Measurements from ENCODE around the gene FLNC. TPM values are rescaled to one million over a fixed set of nuclear protein-coding genes. Genes with fewer than 3 reads are reported as not detected.

Gene FLNC
- total RNA-seq, 1 donor from 2014 or later = 31.9 TPM

DNA sequence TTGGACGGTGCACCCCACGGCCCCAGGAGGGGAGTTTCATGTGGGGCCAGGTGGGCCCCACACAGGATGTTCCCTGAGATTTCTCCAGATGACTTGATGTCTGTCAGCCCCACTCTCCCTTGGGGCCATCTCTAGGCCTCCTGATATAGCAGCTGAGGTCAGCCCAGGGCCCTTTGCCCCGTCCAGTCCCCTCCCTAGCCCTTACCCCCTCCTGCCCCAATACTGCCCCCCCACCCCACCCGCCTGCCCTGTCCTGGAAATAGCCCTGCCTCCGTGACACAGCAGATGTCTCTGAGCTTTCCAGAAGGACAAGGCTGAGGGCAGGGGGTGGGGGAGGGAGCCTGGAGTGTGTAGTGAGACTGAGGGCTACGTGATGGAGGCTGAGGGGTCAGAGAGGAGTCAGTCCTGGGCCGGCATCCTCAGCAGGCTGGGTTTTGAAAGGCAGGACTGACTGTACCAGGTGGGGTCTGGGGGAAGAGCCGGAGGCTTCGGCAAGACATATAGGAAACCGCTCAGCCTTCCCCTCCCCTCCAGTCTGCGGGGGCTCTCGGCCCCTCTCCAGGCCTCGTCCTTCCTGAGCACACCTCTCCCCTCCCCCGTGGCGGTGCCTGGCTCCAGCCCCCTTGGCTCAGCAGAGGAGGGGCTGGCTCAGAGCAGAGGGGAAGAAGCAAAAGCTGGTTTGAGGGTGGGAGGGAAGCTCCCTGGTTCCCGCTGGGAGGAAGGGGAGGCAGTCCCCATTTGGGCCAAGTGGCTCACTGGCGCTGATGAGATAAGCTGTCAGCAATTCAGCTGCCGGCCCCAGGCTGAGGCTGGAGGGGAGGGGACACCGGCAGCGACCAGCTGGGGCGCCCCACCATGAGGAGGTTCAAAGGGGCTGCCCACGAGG is 2.0 kb downstream of the FLNC start:
- H3K27me3 ChIP-seq = no peaks in the 10 kb centered on the region
- TF ChIP-seq CTCF (IDR thresholded peaks at IDR 0.05) = no peak
- TF ChIP-seq POLR2A (IDR thresholded peaks at IDR 0.05) = no peak
- peak in 1 of 2 donors; percentile 34 for TF ChIP-seq POLR2AphosphoS5 (IDR thresholded peaks at IDR 0.05; ENCODE audit: insufficient read depth in 1 of 2, low read depth in 1 of 2)
- no peaks in the 10 kb centered on the region for H3K9me3 ChIP-seq
- peak overlapping the region; percentile 58 to 64 for H3K4me3 ChIP-seq
- no peaks in the 10 kb centered on the region for H3K36me3 ChIP-seq
- intact Hi-C loops (cut with DNase I) = no loop called here
- H3K27ac ChIP-seq = peak overlapping the region; percentile 85
- peaks cover 48% of the 10 kb centered on the region for H3K4me1 ChIP-seq
- no peak for DNase-seq (ENCODE audit: extremely low spot score in 2 of 2)

DNA sequence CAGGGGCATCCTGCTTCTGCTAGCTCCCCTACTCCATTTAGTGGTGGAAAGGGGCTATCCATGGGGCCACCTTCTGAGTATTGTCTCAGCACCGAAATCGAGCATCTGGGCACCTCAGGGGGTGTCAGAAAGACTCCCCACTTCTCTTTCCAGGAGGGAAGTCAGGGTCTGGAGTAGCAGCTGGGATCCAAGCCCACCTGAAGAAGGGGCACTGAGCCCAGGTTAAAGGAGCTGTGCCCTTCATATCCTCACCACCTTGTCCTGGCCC is 2.6 kb downstream of the FLNC start:
- TF ChIP-seq CTCF (IDR thresholded peaks at IDR 0.05) = no peak
- no peak for TF ChIP-seq POLR2AphosphoS5 (IDR thresholded peaks at IDR 0.05; ENCODE audit: insufficient read depth in 1 of 2, low read depth in 1 of 2)
- no peak for TF ChIP-seq POLR2A (IDR thresholded peaks at IDR 0.05)
- H3K27ac ChIP-seq = peak overlapping the region; percentile 85
- no peaks in the 10 kb centered on the region for H3K9me3 ChIP-seq
- intact Hi-C loops (cut with DNase I) = no loop called here
- H3K4me1 ChIP-seq = peaks cover 45% of the 10 kb centered on the region
- H3K4me3 ChIP-seq = peak overlapping the region; percentile 58 to 64
- peaks cover 0 to 3% of the 10 kb centered on the region in 2 donors for H3K36me3 ChIP-seq
- H3K27me3 ChIP-seq = no peaks in the 10 kb centered on the region
- no peak for DNase-seq (ENCODE audit: extremely low spot score in 2 of 2)

DNA sequence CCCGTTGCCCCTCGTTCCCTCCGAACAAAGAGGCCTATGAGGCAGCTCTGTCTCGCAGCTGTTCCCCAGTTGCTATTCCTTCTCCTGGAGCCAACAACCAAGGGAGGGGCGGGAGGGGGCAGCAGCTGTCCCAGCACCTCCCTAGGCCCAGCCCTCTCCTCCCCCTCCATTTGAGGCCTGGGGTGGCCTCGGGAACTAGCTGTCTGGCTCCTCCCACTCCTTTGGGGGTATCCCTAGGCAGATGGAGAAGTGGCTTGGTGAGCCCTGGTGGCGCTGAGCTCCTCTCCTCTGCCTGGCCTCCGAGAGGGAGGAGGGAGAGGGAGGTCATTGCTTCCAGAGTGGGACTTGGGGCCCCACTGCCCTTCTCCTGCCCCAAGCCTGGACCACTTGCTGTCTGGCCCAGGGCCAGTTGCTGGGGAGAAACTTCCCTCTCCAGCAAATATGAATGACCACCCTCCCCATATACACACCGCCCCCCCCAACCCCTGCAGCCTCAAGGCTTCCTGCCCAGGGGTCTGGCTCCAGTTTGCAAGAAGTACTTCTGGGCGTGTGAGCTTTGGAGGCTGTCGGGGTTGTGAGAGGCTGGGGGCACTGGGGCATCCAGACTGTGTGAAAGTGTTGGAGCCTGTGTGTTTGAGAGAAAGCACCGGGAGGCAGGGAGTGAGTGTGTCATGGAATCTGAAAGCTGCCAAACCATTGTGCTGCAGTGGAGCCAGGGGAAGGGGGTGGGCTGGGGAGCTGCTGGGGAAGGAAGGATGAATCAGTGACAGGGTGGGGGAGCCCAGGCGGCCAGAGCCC is 3.1 kb downstream of the FLNC start:
- intact Hi-C loops (cut with DNase I) = no loop called here

DNA sequence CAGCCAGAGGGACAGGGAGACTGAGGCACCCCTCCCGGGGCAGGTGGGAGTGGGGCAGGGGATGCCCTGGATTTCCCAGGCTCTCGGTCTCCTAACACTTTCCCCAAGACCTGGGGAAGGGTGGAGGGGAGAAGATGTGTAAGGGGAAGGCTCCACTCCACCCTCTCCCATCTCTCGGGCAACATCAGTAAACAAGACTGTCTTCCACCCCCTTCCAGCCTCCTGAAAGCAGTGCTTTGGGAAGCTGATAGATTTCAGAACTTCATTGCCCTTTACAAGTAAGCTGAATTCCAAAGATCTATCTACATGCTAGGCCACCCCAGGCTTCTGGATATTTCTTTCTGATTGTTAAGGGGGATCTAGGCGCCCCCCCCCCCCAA is 3.7 kb downstream of the FLNC start:
- no peaks in the 10 kb centered on the region for H3K9me3 ChIP-seq
- peaks cover 42% of the 10 kb centered on the region for H3K4me1 ChIP-seq
- peak overlapping the region; percentile 85 for H3K27ac ChIP-seq
- TF ChIP-seq CTCF (IDR thresholded peaks at IDR 0.05) (no peak), POLR2A (IDR thresholded peaks at IDR 0.05) (no peak), POLR2AphosphoS5 (IDR thresholded peaks at IDR 0.05; ENCODE audit: insufficient read depth in 1 of 2, low read depth in 1 of 2) (no peak)
- no peak for DNase-seq (ENCODE audit: extremely low spot score in 2 of 2)
- no peaks in the 10 kb centered on the region for H3K27me3 ChIP-seq
- intact Hi-C loops (cut with DNase I) = no loop called here
- H3K36me3 ChIP-seq = peaks cover 0 to 9% of the 10 kb centered on the region in 2 donors
- H3K4me3 ChIP-seq = peak overlapping the region in 1 of 2 donors; percentile 58

More for the DNA sequence above, 3.1 kb downstream of the FLNC start:
- Histone ChIP-seq H3K36me3 (peaks cover 0 to 5% of the 10 kb centered on the region in 2 donors), H3K4me3 (peak overlapping the region; percentile 58 to 64), H3K9me3 (no peaks in the 10 kb centered on the region), H3K27ac (peak overlapping the region; percentile 85), H3K4me1 (peaks cover 42% of the 10 kb centered on the region), H3K27me3 (no peaks in the 10 kb centered on the region)
- no peak for DNase-seq (ENCODE audit: extremely low spot score in 2 of 2)
- no peak for TF ChIP-seq CTCF (IDR thresholded peaks at IDR 0.05)
- TF ChIP-seq POLR2AphosphoS5 (IDR thresholded peaks at IDR 0.05; ENCODE audit: insufficient read depth in 1 of 2, low read depth in 1 of 2) = peak in 1 of 2 donors; percentile 44
